GM12865 (cell line): ENCODE measurements around the gene FUBP3.

Experiments used
- DNase-seq: peaks from one replicate; pipeline ENCODE4 v3.0.0; 2010; ENCODE audit warnings: low read depth
- H3K4me3 ChIP-seq: 2 replicates; pipeline ENCODE4 v1.5.1; 2011; ENCODE audit warnings: mild to moderate bottlenecking, low read depth, low read length, control low read depth
- CTCF ChIP-seq: IDR thresholded peaks from 2 replicates; pipeline ENCODE4 v1.5.1; 2011; ENCODE audit warnings: low read length, control low read depth, low read depth, inconsistent platforms; ENCODE audit not compliant: insufficient read depth; ENCODE audit errors: missing control alignments

Gene FUBP3

GRCh38 chr9:130665029-130665430 is 85.7 kb downstream of the FUBP3 start:
- no peak overlapping the region for H3K4me3 ChIP-seq
- DNase-seq = no peak
- TF ChIP-seq CTCF = no peak

GRCh38 chr9:130665431-130666392 is 86.3 kb downstream of the FUBP3 start:
- no peak for TF ChIP-seq CTCF
- no peak overlapping the region for H3K4me3 ChIP-seq
- no peak for DNase-seq

- no peak for DNase-seq
- no peak overlapping the region for H3K4me3 ChIP-seq
- no peak for TF ChIP-seq CTCF
Measured at GRCh38 chr9:130666393-130667119, 87.2 kb downstream of the FUBP3 start.

- no peak for TF ChIP-seq CTCF
- DNase-seq = no peak
- no peak overlapping the region for H3K4me3 ChIP-seq
Measured at GRCh38 chr9:130667120-130667435, 87.7 kb downstream of the FUBP3 start.

GRCh38 chr9:130668196-130668595 is 88.8 kb downstream of the FUBP3 start:
- DNase-seq = no peak
- no peak for TF ChIP-seq CTCF
- H3K4me3 ChIP-seq = no peak overlapping the region

- no peak for DNase-seq
- no peak overlapping the region for H3K4me3 ChIP-seq
- no peak for TF ChIP-seq CTCF
Measured at GRCh38 chr9:130668659-130669058, 89.3 kb downstream of the FUBP3 start.
